MM.1S (cell line): ENCODE data around the gene MTERF2.

Source experiments
- CTCF ChIP-seq: fragments of 300-600 bp; sonication (generic); IDR thresholded peaks from 2 replicates; pipeline ENCODE4 v1.5.1; 2016; ENCODE audit warnings: antibody characterized with exemption, low read length, mixed read lengths
- EZH2phosphoT487 ChIP-seq: fragments of 300-600 bp; sonication (generic); IDR thresholded peaks from 2 replicates; pipeline ENCODE4 v1.6.1; 2018; ENCODE audit warnings: antibody characterized with exemption, low read length

GRCh38 chr12:107027636-107028053 is 40.7 kb upstream of the MTERF2 start:
- TF ChIP-seq CTCF (no peak), EZH2phosphoT487 (no peak)
